Fibroblast of villous mesenchyme (primary cell): ENCODE data around the gene OXT. TPM values are rescaled to one million over a fixed set of nuclear protein-coding genes. Genes with fewer than 3 reads are reported as not detected.
"Not testable (repeated sequence)": the region's sequence is repeated elsewhere in the genome, so short reads cannot be mapped to it uniquely, and the experiment has no call there.

ENCODE experiments used
- DNase-seq: peaks from one replicate; pipeline ENCODE4 v3.0.0-alpha.2; 2010; ENCODE audit warnings: low read depth
- H3K4me3 ChIP-seq: 2 replicates; pipeline ENCODE4 v1.5.1; 2011; ENCODE audit warnings: low read depth, mild to moderate bottlenecking, low read length
- total RNA-seq: library from RNA; depleted of rRNA; stranded (reverse); fragments of >200 nt; gene quantifications from 2 replicates; pipeline ENCODE4 v1.2.3, GENCODE V29; 2012
- TF ChIP-seq, protein P1 (sequence below): IDR thresholded peaks from 2 replicates; pipeline ENCODE4 v1.5.1; 2012; ENCODE audit warnings: low read depth, mild to moderate bottlenecking, low read length; ENCODE audit not compliant: insufficient read depth

Gene OXT
- total RNA-seq, 1 donor: not detected

DNA sequence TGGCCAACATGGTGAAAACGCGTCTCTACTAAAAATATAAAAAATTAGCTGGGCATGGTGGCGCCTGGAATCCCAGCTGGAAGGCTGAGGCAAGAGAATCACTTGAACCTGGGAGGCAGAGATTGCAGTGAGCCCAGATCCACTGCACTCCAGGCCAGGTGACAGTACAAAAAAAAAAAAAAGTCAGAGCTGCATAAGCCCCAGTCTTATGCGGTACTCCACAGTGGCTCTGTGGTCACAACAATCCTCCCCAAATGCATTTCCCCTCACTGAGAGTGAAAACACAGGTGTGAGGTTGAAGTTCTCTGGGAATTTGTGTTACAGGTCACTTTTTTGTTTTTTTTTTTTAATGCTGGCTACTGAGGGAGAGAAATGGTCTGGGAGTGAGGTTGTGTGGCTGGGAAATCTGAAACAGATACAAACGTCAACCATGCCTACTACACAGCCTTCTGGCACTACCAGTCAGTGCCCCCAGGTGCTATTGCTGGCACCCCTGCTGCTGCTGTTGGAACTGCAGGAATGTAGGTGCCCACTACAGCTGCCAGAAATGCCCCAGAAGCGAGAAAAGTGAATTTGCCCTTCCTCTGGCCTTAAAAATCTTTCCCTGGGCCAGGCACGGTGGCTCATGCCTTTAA lies 19.9 kb upstream of the OXT start:
- no peak overlapping the region for H3K4me3 ChIP-seq
- TF ChIP-seq, protein P1, sequence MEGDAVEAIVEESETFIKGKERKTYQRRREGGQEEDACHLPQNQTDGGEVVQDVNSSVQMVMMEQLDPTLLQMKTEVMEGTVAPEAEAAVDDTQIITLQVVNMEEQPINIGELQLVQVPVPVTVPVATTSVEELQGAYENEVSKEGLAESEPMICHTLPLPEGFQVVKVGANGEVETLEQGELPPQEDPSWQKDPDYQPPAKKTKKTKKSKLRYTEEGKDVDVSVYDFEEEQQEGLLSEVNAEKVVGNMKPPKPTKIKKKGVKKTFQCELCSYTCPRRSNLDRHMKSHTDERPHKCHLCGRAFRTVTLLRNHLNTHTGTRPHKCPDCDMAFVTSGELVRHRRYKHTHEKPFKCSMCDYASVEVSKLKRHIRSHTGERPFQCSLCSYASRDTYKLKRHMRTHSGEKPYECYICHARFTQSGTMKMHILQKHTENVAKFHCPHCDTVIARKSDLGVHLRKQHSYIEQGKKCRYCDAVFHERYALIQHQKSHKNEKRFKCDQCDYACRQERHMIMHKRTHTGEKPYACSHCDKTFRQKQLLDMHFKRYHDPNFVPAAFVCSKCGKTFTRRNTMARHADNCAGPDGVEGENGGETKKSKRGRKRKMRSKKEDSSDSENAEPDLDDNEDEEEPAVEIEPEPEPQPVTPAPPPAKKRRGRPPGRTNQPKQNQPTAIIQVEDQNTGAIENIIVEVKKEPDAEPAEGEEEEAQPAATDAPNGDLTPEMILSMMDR: no peak
- DNase-seq: no peak

DNA sequence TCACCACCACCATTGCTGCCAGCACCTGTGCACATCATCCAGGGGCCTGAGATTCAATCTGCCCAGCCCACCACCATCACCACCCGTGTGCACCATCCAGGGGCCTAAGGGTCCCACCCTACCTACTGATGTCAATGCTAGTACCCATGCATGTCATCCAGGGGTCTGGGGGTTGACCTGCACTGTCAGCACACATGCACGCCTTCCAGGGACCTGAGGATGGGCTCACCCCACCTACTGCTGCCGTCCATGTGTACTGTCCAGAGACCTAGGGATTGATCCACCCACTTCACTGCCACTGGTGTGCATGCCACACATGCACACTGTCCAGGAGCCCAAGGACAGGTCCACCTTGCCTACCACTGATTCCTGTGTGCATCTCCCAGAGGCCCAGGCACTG lies 11.9 kb upstream of the OXT start:
- H3K4me3 ChIP-seq: no peak overlapping the region
- DNase-seq: no peak
- TF ChIP-seq, protein P1: no peak

DNA sequence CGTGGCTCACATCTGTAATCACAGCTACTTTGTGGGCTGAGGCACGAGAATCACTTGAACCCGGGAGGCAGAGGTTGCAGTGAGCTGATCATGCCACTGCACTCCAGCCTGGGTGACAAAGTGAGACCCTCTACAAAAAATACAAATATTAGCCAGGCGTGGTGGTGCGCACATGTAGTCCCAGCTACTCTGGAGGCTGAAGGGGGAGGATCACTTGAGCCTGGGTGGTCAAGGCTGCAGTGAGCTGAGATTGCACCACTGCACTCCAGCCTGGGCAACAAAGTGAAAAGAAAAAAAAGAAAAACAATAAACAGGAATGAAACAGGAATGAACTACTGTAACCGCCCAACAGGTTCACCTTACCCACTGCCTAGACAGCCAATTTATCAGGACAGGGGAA lies 7.3 kb upstream of the OXT start:
- not testable (repeated sequence) for H3K4me3 ChIP-seq, DNase-seq

DNA sequence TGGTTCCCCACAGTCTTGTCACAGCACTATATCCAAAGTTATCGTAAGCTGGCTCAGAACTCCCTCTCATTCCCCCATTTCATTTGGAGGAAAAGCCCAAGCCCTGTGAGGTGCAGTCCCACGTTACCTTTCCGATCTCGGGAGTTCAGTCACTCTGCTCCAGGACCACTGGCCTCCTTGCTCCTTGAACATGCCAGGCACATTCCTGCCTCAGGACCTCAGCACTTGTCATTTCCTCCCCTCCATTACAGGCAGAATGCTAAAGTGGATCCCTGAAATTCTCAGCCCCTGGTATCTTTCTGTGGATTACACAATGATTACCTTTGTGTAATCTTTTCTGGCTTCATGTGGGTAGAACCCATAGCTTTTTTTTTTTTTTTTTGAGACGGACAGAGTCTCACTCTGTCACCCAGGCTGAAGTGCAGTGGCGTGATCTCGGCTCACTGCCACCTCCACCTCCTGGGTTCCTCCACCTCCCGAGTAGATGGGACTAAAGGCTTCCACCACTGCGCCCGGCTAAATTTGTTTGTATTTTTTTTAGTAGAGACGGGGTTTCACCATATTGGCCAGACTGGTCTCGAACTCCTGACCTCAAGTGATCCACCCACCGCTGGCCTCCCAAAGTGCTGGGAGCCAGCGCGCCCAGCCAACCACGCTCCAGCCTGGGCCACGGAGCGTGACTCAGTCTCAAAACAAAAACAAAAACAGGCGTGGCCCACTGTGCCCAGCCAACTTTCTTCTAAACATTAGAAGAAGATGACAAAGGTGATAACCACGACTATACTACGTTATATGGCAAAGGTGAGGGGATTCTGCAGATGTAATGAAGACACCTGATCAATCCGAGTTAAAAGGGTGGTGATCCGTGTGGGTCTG lies 4.0 kb upstream of the OXT start:
- TF ChIP-seq, protein P1: no peak
- no peak overlapping the region for H3K4me3 ChIP-seq
- DNase-seq: peak; percentile 72

DNA sequence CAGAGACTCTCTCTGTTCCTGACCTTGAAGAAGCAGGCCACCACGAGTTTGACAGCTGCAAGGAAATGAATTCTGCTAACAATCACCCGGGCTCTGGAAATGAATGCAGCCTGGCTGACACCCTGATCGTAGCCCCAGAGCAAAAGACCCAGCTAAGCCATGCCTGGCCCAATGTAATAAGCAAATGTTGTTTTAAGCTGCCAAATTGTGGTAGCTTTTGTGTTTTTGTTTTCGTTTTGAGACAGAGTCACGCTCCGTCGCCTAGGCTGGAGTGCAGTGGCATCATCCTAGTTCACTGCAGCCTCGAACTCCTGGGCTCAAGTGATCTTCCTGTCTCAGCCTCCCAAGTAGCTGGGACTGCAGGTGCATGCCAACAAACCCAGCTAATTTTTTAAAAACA lies 3.3 kb upstream of the OXT start:
- no peak overlapping the region for H3K4me3 ChIP-seq
- TF ChIP-seq, protein P1: no peak
- DNase-seq: peak; percentile 17

DNA sequence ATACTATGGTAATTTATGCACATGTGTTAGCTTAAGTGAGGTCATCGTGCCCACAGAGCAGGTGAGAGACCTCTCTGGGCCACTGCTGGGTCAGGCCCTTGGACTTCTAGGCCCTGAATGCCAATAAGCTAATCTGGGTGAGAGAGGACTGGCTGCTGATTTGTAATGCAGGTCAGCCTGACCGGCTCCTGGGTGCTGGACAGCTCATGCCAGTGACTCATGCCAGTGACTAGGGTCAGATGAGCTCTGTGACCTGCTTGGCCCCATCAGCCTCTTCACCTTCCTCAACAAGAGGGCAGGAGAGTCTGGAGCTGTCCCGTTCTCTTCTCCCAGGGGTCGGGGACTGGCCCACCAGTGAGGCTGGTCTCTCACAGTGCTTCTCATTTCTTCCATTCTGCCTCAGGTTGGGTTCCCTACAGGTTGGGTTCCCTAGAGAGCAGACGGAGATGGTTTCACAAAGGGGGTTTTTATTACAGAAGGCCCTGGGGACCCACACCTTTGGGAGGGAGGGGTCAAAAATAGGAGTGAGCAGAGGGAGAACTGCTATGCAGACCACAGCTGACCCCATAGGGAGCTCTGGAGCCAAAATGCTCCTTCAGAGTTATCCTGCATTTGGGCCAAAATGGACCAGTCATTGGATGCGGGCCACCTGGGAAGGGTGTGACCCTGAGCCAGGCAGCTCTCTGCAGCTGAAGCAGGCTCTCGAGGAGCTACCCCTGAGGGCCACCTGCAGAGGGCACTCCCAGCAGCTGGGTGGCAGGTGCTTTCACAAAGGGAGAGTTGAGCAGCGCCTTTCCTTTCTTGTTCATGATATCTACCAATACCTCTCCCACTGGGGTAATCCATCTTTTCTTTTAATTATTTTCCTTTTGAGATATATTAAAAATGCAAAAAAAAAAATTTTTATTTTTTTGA lies 2.2 kb upstream of the OXT start:
- DNase-seq: no peak
- no peak overlapping the region for H3K4me3 ChIP-seq
- TF ChIP-seq, protein P1: no peak

DNA sequence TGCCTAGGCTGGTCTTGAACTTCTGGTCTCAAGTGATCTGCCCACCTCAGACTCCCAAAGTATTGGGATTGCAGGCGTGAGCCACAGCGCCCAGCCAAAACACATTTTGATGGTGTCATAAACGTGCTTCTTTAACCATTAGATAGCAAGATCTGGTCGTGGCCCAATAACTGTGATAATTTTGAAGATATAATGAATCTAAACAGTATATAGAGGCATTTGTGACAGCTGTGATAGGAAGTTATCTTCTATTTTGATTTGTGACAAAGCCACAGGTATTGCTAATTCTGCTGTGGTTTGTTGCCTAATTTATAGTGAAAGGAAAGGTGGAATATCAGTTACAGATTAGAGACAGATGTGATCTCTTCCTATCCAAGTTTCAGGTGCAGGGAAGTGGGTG lies 695 bp upstream of the OXT start:
- DNase-seq: no peak
- TF ChIP-seq, protein P1: no peak
- H3K4me3 ChIP-seq: no peak overlapping the region
